ENCODE results near the gene PIP5KL1.

Gene PIP5KL1

DNA sequence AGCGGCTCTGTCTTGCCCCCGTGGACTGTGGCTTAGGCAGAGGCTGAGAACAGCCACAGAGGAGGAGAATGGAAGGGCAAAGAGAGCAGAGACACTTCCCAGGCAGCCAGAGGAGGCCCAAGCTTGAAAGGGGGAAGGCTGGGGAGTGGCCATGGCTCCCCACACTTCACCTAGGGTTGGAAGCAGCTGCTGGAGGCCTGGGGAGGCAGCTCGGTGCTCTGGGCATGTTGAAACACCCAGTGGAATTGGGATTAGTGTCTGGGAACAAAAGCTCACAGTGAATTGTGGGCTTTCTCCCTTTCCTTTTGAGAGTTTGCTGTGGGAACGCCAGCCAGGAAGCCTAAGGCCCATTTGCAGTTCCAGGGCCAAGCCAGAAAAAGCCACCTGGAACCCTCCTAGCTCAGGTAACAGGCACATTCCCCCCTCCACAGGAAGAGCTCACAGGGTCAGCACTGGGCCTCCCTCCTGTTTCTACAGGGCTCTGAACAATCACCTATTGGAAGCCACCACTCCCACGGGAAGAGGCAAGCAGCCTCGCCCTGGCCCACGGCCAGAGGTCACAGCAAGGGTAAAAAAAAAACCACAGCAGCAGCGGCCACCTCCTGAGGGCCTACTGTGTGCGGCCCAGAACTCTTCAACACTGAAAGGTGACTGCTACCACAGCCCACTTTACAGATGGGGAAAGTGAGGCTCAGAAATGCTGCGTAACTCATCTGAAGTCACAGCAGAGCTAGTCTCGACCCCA is 30.0 kb upstream of the PIP5KL1 start:
- no peaks in the 10 kb centered on the region for H4K20me1 ChIP-seq (ENCODE audit: insufficient read depth, low read length, poor library complexity, severe bottlenecking)
- peaks cover 82% of the 10 kb centered on the region; the same call in 1 of the 2 replicates for H3K79me2 ChIP-seq (ENCODE audit: insufficient read depth, low read length)
- no peaks in the 10 kb centered on the region; the same call in 1 of the 2 replicates for H3K36me3 ChIP-seq (ENCODE audit: insufficient read depth, low read length)
- no peaks in the 10 kb centered on the region for H3K9me3 ChIP-seq (ENCODE audit: insufficient read depth, low read depth, low read length)
- no peak overlapping the region for H3K4me3 ChIP-seq (ENCODE audit: low read length, poor library complexity, severe bottlenecking)
- no peaks in the 10 kb centered on the region for H3K27me3 ChIP-seq (ENCODE audit: insufficient read depth, low read length, poor library complexity, severe bottlenecking)
- no peak overlapping the region for H3K9ac ChIP-seq (ENCODE audit: low read depth, low read length, poor library complexity, severe bottlenecking)
- no peak for TF ChIP-seq CTCF (conservative IDR thresholded peaks at IDR 0.05; ENCODE audit: low read length)
- no peak for TF ChIP-seq EZH2phosphoT487 (IDR thresholded peaks at IDR 0.05; ENCODE audit: borderline replicate concordance)
- H3F3A ChIP-seq (ENCODE audit: low read depth), result no peaks in the 10 kb centered on the region
- no peaks in the 10 kb centered on the region for H3K9me2 ChIP-seq (replicated peaks; ENCODE audit: low read depth, low read length)
- H3K4me2 ChIP-seq (ENCODE audit: low read depth, low read length, poor library complexity, severe bottlenecking), result no peak overlapping the region
- H3K4me1 ChIP-seq (ENCODE audit: insufficient read depth, low read length, poor library complexity, severe bottlenecking), result peaks cover 5% of the 10 kb centered on the region
- H2AFZ ChIP-seq (ENCODE audit: low read length), result no peak overlapping the region

DNA sequence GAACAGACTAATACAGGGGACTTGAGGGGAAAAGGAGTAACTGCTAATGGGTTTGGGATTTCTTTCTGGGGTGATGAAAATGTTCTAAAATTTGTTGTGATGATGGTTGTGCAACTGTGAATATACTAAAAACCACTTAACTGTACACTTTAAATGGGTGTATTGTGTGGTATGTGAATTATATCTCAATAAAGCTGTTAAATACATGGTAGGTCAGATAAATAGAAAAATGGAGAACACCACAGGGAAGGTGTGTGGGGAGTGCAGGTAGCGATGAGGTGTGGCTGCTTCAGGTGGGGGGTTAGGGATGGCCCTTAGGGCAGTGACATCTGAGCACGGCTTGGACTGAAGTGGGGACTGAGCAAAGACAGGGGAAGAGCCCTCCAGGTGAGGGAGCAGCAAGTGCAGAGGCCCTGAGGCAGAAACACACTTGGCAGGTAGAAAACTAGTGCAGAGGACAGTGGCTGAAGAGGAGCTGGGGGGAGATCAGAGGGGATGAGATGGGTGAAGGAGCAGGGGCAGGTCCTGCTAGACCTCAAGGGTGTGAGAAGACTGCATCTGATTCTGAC is 29.3 kb upstream of the PIP5KL1 start:
- Histone ChIP-seq H3K9me2 (replicated peaks; ENCODE audit: low read depth, low read length) (no peaks in the 10 kb centered on the region), H3K9ac (ENCODE audit: low read depth, low read length, poor library complexity, severe bottlenecking) (no peak overlapping the region), H4K20me1 (ENCODE audit: insufficient read depth, low read length, poor library complexity, severe bottlenecking) (peaks cover 2% of the 10 kb centered on the region), H3K27me3 (ENCODE audit: insufficient read depth, low read length, poor library complexity, severe bottlenecking) (no peaks in the 10 kb centered on the region), H3K4me3 (ENCODE audit: low read length, poor library complexity, severe bottlenecking) (no peak overlapping the region), H3K79me2 (ENCODE audit: insufficient read depth, low read length) (peaks cover 81% of the 10 kb centered on the region; the same call in 1 of the 2 replicates), H3K36me3 (ENCODE audit: insufficient read depth, low read length) (no peaks in the 10 kb centered on the region; the same call in 1 of the 2 replicates), H3K9me3 (ENCODE audit: insufficient read depth, low read depth, low read length) (no peaks in the 10 kb centered on the region), H3K4me1 (ENCODE audit: insufficient read depth, low read length, poor library complexity, severe bottlenecking) (peaks cover 11% of the 10 kb centered on the region), H2AFZ (ENCODE audit: low read length) (no peak overlapping the region), H3F3A (ENCODE audit: low read depth) (no peaks in the 10 kb centered on the region), H3K4me2 (ENCODE audit: low read depth, low read length, poor library complexity, severe bottlenecking) (no peak overlapping the region)
- no peak for TF ChIP-seq CTCF (conservative IDR thresholded peaks at IDR 0.05; ENCODE audit: low read length)
- no peak for TF ChIP-seq EZH2phosphoT487 (IDR thresholded peaks at IDR 0.05; ENCODE audit: borderline replicate concordance)

DNA sequence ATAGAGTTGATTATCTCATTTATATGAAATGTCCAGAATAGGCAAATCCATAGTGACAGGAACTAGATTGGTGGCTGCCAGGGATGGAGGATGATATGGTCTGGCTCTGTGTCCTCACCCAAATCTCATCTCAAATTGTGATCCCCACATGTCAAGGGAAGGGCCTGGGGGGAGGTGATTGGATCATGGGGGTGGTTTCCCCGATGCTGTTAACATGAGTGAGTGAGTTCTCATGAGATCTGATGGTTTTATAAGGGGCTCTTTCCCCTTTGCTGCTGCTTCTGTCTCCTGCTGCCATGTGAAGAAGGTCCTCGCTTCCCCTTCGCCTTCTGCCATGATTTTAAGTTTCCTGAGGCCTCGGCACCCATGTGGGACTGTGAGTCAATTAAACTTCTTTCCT is 28.8 kb upstream of the PIP5KL1 start:
- Histone ChIP-seq H3K27me3 (ENCODE audit: insufficient read depth, low read length, poor library complexity, severe bottlenecking) (no peaks in the 10 kb centered on the region), H3K9ac (ENCODE audit: low read depth, low read length, poor library complexity, severe bottlenecking) (no peak overlapping the region), H3K9me2 (replicated peaks; ENCODE audit: low read depth, low read length) (no peaks in the 10 kb centered on the region), H3F3A (ENCODE audit: low read depth) (no peaks in the 10 kb centered on the region), H3K9me3 (ENCODE audit: insufficient read depth, low read depth, low read length) (no peaks in the 10 kb centered on the region), H2AFZ (ENCODE audit: low read length) (no peak overlapping the region), H4K20me1 (ENCODE audit: insufficient read depth, low read length, poor library complexity, severe bottlenecking) (peaks cover 4% of the 10 kb centered on the region), H3K4me1 (ENCODE audit: insufficient read depth, low read length, poor library complexity, severe bottlenecking) (peaks cover 14% of the 10 kb centered on the region), H3K4me3 (ENCODE audit: low read length, poor library complexity, severe bottlenecking) (no peak overlapping the region), H3K36me3 (ENCODE audit: insufficient read depth, low read length) (no peaks in the 10 kb centered on the region; the same call in 1 of the 2 replicates), H3K4me2 (ENCODE audit: low read depth, low read length, poor library complexity, severe bottlenecking) (no peak overlapping the region), H3K79me2 (ENCODE audit: insufficient read depth, low read length) (peaks cover 84% of the 10 kb centered on the region; the same call in 1 of the 2 replicates)
- TF ChIP-seq CTCF (conservative IDR thresholded peaks at IDR 0.05; ENCODE audit: low read length) (no peak), EZH2phosphoT487 (IDR thresholded peaks at IDR 0.05; ENCODE audit: borderline replicate concordance) (no peak)
